NCI-H748 treated with DMSO at 0.1 percent for 48 hours (cell line): Measurements from ENCODE around the gene IL1R2.

Experiments used
- DNase-seq: peaks from one replicate; lab custom pipeline; 2025; lab: John Stamatoyannopoulos, UW

Gene IL1R2

GRCh38 chr2:101974663-101975062, 17.1 kb upstream of the IL1R2 start:
- no peak for DNase-seq

GRCh38 chr2:101975171-101975870, 16.4 kb upstream of the IL1R2 start:
- no peak for DNase-seq

- no peak for DNase-seq
Observed at GRCh38 chr2:101976891-101977290, 14.9 kb upstream of the IL1R2 start.

- DNase-seq, result no peak
Observed at GRCh38 chr2:101980368-101980767, 11.4 kb upstream of the IL1R2 start.

GRCh38 chr2:101981066-101981465, 10.7 kb upstream of the IL1R2 start:
- DNase-seq, result no peak

DNA sequence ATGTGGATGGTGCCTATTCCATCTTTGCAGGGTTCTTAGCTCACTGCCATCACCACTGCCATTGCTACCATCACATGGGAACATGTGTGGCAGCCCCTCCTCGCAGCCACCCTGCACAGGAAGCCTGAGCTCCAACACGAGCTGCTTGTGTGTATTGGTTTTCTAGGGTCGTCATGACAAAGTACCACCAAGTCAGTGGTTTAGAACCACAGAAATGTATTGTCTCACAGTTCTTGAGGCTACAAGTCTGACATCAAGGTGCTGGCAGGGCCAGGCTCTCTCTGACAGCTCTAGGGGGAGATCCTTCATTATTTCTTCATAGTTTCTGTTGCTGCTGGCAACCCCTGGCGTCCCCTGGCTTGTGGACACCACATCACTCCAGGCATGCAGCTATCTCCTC, 10.3 kb upstream of the IL1R2 start:
- no peak for DNase-seq

- no peak for DNase-seq
Observed at GRCh38 chr2:101982495-101983029, 9.2 kb upstream of the IL1R2 start.

DNA sequence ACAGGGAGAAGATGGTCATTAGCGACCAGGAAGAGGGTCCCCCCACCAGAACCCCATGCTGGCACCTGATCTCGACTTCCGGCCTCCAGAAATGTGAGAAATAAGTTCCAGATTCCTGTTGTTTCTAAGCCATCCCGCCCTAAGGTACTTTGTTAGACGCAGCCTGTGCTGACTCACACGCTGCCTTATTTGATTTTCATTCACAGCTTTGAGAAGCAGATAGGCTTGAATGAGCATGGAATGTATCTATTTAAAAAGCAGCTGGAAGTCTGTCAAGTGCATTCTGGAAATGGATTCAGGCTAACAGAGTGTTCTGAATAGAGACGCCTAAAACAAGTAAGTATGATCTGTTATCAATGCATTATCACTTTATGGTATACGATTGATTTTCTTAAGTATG, 8.3 kb upstream of the IL1R2 start:
- no peak for DNase-seq

GRCh38 chr2:101983928-101984327, 7.8 kb upstream of the IL1R2 start:
- DNase-seq, result no peak

DNA sequence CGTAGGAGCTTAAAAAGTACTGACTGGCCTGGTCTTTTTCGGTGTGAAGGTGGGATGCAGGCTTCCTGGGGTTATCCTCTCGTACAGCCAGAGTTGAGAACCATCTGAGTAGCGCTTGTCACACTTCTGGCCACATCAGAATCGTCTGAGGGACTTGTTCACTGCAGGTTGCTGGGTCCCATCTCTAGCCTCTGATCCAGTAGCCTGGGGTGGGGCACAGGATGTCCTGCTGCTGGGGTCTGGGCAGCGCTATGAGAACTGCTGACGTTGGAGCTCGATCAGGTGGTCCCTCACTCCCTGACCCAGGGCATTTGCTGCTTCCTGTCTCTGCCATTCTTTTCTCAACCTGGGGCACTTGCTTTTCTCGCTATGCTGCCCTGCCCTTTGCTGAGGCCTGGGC, 7.1 kb upstream of the IL1R2 start:
- no peak for DNase-seq

- DNase-seq, result no peak
Observed at GRCh38 chr2:101985101-101985792, 6.5 kb upstream of the IL1R2 start.

GRCh38 chr2:101985793-101986164, 6.0 kb upstream of the IL1R2 start:
- no peak for DNase-seq

DNA sequence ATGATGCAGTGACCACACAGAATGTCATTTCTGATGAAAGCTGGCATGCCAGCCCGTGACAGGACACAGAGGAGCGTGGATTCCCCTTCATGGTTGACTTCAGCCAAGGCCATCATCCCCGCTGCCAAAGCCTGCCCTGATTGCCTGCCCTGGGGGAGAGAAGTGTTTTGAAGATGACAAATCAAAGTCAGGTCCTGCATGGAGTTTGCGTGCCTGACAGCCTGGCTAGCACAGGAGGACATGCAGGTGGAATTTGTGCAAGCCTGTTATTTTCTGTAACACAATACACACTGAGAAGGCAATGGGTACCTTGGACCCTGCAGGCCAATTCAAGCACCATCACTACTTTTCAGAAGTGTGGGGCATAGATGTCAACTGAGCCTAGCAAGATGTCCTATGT, 5.4 kb upstream of the IL1R2 start:
- DNase-seq, result no peak

DNA sequence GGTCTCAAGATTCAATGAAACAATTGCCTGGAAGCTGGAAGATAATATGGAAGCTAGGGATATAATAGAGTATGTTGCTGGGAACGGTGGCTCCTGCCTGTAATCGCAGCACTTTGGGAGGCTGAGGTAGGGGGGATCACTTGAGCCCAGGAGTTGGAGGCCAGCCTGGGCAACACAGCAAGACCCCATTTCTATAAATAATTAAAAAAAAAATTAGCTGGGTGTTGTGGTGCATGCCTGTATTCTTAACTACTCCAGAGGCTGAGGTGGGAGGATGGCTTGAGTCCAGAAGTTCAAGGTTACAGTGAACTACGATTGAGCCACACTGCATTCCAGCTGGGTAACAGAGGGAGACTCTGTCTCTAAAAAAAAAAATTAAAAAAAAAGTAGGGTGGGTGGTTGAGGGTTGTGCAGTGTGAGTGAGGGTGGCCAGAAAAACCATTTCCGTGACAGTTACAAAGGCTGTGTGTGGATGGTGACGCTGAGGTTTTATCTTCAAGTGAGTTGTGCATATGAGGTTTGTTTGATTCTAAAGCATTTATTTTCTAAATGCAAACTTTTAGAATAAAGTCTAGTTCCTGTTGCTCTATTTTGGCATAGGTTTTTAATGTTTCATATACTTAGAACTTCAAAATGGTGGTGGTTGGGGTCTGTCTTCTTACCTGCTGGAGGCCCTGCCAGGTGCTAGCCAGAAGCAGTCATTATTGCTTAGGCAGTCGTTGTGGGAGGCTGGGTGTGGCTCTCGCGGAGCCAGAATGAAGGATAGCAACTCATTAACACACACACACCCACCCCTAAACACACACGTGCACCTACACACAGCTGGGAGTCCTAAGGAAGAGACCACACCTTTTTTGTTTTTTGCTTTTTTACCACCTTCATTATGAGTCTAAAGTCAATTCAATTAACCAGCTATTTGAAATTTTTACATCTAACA, 4.7 kb upstream of the IL1R2 start:
- no peak for DNase-seq

GRCh38 chr2:101987832-101988231, 3.9 kb upstream of the IL1R2 start:
- no peak for DNase-seq

GRCh38 chr2:101988541-101988940, 3.2 kb upstream of the IL1R2 start:
- no peak for DNase-seq

DNA sequence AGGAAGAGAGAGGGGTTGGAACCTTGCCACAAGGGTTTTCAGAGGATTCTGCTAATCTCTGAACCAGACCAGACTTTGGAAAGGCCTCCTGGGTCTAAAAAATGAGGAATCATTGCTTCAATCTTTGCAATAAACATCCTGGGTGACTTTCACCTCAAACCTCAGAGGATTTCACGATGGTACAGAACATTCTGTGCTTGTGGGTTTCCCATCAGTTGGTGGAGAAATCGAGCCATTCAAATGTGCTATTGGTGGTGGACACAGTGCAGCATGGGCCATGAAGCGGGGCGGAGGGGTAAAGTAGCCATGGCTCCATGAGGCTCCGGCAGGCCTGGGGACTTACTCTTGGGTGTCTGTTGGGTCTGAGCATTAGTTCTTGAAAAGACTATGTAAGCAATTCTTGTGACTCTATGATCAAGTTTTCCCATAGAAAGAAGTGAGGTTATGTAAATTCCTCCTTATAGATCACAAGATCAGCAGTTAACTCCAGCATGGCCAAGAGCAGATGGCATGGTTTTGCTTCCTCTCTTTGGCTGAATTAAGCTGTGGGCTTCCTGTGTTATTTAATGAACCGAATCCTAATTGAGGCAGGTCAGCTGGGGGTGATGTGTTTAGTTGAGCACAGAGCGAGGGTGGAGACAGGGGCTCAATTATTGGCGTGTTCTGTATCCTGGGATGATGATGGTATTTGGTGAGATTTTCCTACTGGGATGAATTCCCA, 1.9 kb upstream of the IL1R2 start:
- DNase-seq, result no peak

GRCh38 chr2:101993772-101994171, 2.0 kb downstream of the IL1R2 start:
- DNase-seq, result no peak

GRCh38 chr2:101995019-101995418, 3.3 kb downstream of the IL1R2 start:
- no peak for DNase-seq

GRCh38 chr2:101995804-101996203, 4.0 kb downstream of the IL1R2 start:
- DNase-seq, result no peak

- DNase-seq, result no peak
Observed at GRCh38 chr2:101998556-101998895, 6.8 kb downstream of the IL1R2 start.
